ENCODE data around the gene POU2AF1.
"Not testable (repeated sequence)": the region's sequence is repeated elsewhere in the genome, so short reads cannot be mapped to it uniquely, and the experiment has no call there.

The POU2AF1 gene

GRCh38 chr11:111326824-111327223 lies 52.3 kb downstream of the POU2AF1 start:
- no peak overlapping the region for H4K8ac ChIP-seq (ENCODE audit: low read depth, low read length)
- H3K23ac ChIP-seq (ENCODE audit: low read length) = no peak overlapping the region
- no peak overlapping the region for H2BK15ac ChIP-seq (replicated peaks; ENCODE audit: low read depth)
- H3K36me3 ChIP-seq (ENCODE audit: control insufficient read depth, insufficient read depth, low read length) = no peaks in the 10 kb centered on the region
- no peak overlapping the region for H3K9ac ChIP-seq (ENCODE audit: low read length)
- DNase-seq = no peak
- H3K79me2 ChIP-seq (ENCODE audit: control insufficient read depth, insufficient read depth, low read length) = no peaks in the 10 kb centered on the region
- H3K4me1 ChIP-seq (ENCODE audit: control insufficient read depth, low read depth, low read length) = peaks cover 2% of the 10 kb centered on the region
- no CpG with 5 or more reads among the region's 4 CpGs for WGBS (ENCODE audit: extremely low coverage, insufficient coverage, low lambda C conversion rate)
- H2BK120ac ChIP-seq (ENCODE audit: low read depth, low read length) = no peak overlapping the region
- H3K27ac ChIP-seq (ENCODE audit: low read depth, low read length) = no peak overlapping the region
- H4K5ac ChIP-seq (ENCODE audit: low read length) = no peak overlapping the region
- H3K4ac ChIP-seq (ENCODE audit: low read depth, low read length) = no peak overlapping the region
- no peak overlapping the region for H2BK5ac ChIP-seq (ENCODE audit: low read length)
- no peak overlapping the region for H3K4me2 ChIP-seq (ENCODE audit: low read length)
- no peaks in the 10 kb centered on the region for H3K27me3 ChIP-seq (ENCODE audit: insufficient read depth, low read length, poor library complexity)
- H3K18ac ChIP-seq (ENCODE audit: low read length) = no peak overlapping the region
- H3K79me1 ChIP-seq (ENCODE audit: low read length) = no peaks in the 10 kb centered on the region
- H2AK5ac ChIP-seq (ENCODE audit: low read length) = no peak overlapping the region
- no peak overlapping the region for H3K56ac ChIP-seq (ENCODE audit: low read length)
- H3K4me3 ChIP-seq (ENCODE audit: low read length) = no peak overlapping the region

GRCh38 chr11:111325259-111325658 lies 53.8 kb downstream of the POU2AF1 start:
- H3K4me2 ChIP-seq (ENCODE audit: low read length) = no peak overlapping the region
- no peak overlapping the region for H3K18ac ChIP-seq (ENCODE audit: low read length)
- no peaks in the 10 kb centered on the region for H3K27me3 ChIP-seq (ENCODE audit: insufficient read depth, low read length, poor library complexity)
- no peak overlapping the region for H4K5ac ChIP-seq (ENCODE audit: low read length)
- no peak overlapping the region for H3K23ac ChIP-seq (ENCODE audit: low read length)
- no peak for DNase-seq
- H3K4me3 ChIP-seq (ENCODE audit: low read length) = no peak overlapping the region
- H2BK5ac ChIP-seq (ENCODE audit: low read length) = no peak overlapping the region
- H4K8ac ChIP-seq (ENCODE audit: low read depth, low read length) = no peak overlapping the region
- H3K27ac ChIP-seq (ENCODE audit: low read depth, low read length) = no peak overlapping the region
- H2BK120ac ChIP-seq (ENCODE audit: low read depth, low read length) = no peak overlapping the region
- no peaks in the 10 kb centered on the region for H3K36me3 ChIP-seq (ENCODE audit: control insufficient read depth, insufficient read depth, low read length)
- H3K79me2 ChIP-seq (ENCODE audit: control insufficient read depth, insufficient read depth, low read length) = no peaks in the 10 kb centered on the region
- H3K9ac ChIP-seq (ENCODE audit: low read length) = no peak overlapping the region
- no peak overlapping the region for H3K56ac ChIP-seq (ENCODE audit: low read length)
- no peak overlapping the region for H2BK15ac ChIP-seq (replicated peaks; ENCODE audit: low read depth)
- WGBS (ENCODE audit: extremely low coverage, insufficient coverage, low lambda C conversion rate) = no CpG with 5 or more reads among the region's 5 CpGs
- H2AK5ac ChIP-seq (ENCODE audit: low read length) = no peak overlapping the region
- H3K79me1 ChIP-seq (ENCODE audit: low read length) = no peaks in the 10 kb centered on the region
- H3K4me1 ChIP-seq (ENCODE audit: control insufficient read depth, low read depth, low read length) = peaks cover 2% of the 10 kb centered on the region
- no peak overlapping the region for H3K4ac ChIP-seq (ENCODE audit: low read depth, low read length)

- Histone ChIP-seq H3K9ac (ENCODE audit: low read length) (no peak overlapping the region), H2AK5ac (ENCODE audit: low read length) (no peak overlapping the region), H3K36me3 (ENCODE audit: control insufficient read depth, insufficient read depth, low read length) (no peaks in the 10 kb centered on the region), H3K18ac (ENCODE audit: low read length) (no peak overlapping the region), H3K23ac (ENCODE audit: low read length) (no peak overlapping the region), H4K5ac (ENCODE audit: low read length) (no peak overlapping the region), H3K4ac (ENCODE audit: low read depth, low read length) (no peak overlapping the region), H2BK5ac (ENCODE audit: low read length) (no peak overlapping the region), H2BK120ac (ENCODE audit: low read depth, low read length) (no peak overlapping the region), H3K27ac (ENCODE audit: low read depth, low read length) (no peak overlapping the region), H3K4me2 (ENCODE audit: low read length) (no peak overlapping the region), H3K79me1 (ENCODE audit: low read length) (no peaks in the 10 kb centered on the region), H3K56ac (ENCODE audit: low read length) (no peak overlapping the region), H3K4me3 (ENCODE audit: low read length) (no peak overlapping the region), H3K27me3 (ENCODE audit: insufficient read depth, low read length, poor library complexity) (no peaks in the 10 kb centered on the region), H3K4me1 (ENCODE audit: control insufficient read depth, low read depth, low read length) (peaks cover 2% of the 10 kb centered on the region), H3K79me2 (ENCODE audit: control insufficient read depth, insufficient read depth, low read length) (no peaks in the 10 kb centered on the region), H4K8ac (ENCODE audit: low read depth, low read length) (no peak overlapping the region), H2BK15ac (replicated peaks; ENCODE audit: low read depth) (no peak overlapping the region)
- no peak for DNase-seq
- no CpG with 5 or more reads among the region's 5 CpGs for WGBS (ENCODE audit: extremely low coverage, insufficient coverage, low lambda C conversion rate)
Observed at GRCh38 chr11:111324277-111324720, 54.8 kb downstream of the POU2AF1 start.

DNA sequence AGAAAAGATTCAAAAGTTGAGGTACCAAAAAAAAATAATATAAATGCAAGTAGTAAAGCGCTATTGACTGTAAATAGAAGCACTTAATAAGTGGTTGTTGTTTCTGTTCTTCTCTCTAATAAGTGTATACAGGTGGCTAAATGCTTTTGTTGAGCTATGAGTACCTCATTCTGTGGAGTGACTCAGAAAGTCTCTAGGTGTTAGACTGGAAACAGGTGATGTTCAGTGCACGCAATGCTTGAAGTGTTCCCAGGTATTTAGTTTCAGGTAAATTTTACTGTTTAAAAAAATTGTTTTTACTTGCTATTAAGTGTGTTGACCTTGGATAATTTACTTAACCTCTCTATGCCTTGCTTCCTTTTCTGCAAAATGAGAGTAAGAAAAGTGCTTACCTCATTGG lies 56.5 kb downstream of the POU2AF1 start:
- Histone ChIP-seq H3K27ac (ENCODE audit: low read depth, low read length) (no peak overlapping the region), H3K36me3 (ENCODE audit: control insufficient read depth, insufficient read depth, low read length) (no peaks in the 10 kb centered on the region), H3K4me1 (ENCODE audit: control insufficient read depth, low read depth, low read length) (no peaks in the 10 kb centered on the region), H4K5ac (ENCODE audit: low read length) (no peak overlapping the region), H3K79me2 (ENCODE audit: control insufficient read depth, insufficient read depth, low read length) (no peaks in the 10 kb centered on the region), H3K23ac (ENCODE audit: low read length) (no peak overlapping the region), H3K18ac (ENCODE audit: low read length) (no peak overlapping the region), H3K79me1 (ENCODE audit: low read length) (no peaks in the 10 kb centered on the region), H2BK120ac (ENCODE audit: low read depth, low read length) (no peak overlapping the region), H3K4me2 (ENCODE audit: low read length) (no peak overlapping the region), H2BK5ac (ENCODE audit: low read length) (no peak overlapping the region), H3K27me3 (ENCODE audit: insufficient read depth, low read length, poor library complexity) (no peaks in the 10 kb centered on the region), H2AK5ac (ENCODE audit: low read length) (no peak overlapping the region), H4K8ac (ENCODE audit: low read depth, low read length) (no peak overlapping the region), H3K4ac (ENCODE audit: low read depth, low read length) (no peak overlapping the region), H3K56ac (ENCODE audit: low read length) (no peak overlapping the region), H3K9ac (ENCODE audit: low read length) (no peak overlapping the region), H3K4me3 (ENCODE audit: low read length) (no peak overlapping the region), H2BK15ac (replicated peaks; ENCODE audit: low read depth) (no peak overlapping the region)
- no CpG with 5 or more reads among the region's 2 CpGs for WGBS (ENCODE audit: extremely low coverage, insufficient coverage, low lambda C conversion rate)
- DNase-seq = no peak

DNA sequence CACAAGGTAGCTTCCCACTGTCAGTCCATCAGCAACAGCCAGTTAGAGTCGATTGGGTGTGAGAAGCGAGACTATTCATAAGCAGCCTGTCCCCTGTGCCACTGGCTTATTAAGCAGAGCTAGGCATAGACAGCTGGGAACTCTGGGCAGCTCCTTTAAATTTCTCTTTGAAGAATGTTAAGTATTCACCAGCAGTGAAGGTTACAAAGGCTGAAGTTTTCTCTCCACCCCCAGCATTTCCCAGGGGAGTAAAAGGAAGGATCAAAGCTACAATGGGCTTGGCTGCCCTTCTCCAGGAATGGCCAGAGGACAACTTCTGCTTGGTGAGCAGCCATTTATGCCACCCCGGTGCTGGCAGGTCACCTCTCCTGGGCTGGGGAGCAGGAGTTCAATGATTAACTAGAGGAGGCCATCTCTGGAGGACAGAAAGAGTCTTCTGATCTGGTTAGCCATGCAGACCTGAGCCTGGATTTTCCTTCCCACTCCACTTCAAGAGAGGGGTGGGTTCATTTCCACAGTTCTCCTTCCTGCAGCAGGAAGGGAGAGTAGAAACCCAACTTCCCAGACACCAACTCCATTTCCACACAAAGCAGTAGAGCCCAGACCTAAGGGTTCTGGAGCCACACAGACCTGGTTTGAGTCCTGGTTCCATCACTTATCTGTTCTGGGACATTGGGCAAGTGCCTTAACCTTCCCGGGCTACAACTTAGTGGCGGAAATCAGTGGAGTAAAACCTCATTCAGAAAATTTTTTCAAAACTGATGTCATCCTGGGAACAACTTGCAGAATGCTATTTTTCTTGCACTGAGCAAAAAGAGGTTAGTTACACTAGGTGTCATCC lies 58.1 kb downstream of the POU2AF1 start:
- DNase-seq = peak; percentile 44
- no CpG with 5 or more reads among the region's 5 CpGs for WGBS (ENCODE audit: extremely low coverage, insufficient coverage, low lambda C conversion rate)
- H3K4me1 ChIP-seq (ENCODE audit: control insufficient read depth, low read depth, low read length) = no peaks in the 10 kb centered on the region

GRCh38 chr11:111320199-111320598 lies 58.9 kb downstream of the POU2AF1 start:
- H2BK120ac ChIP-seq (ENCODE audit: low read depth, low read length); H3K56ac ChIP-seq (ENCODE audit: low read length); H3K23ac ChIP-seq (ENCODE audit: low read length); DNase-seq; H3K4me3 ChIP-seq (ENCODE audit: low read length); H3K36me3 ChIP-seq (ENCODE audit: control insufficient read depth, insufficient read depth, low read length); H4K5ac ChIP-seq (ENCODE audit: low read length); H4K8ac ChIP-seq (ENCODE audit: low read depth, low read length); H3K79me2 ChIP-seq (ENCODE audit: control insufficient read depth, insufficient read depth, low read length); H2BK15ac ChIP-seq (replicated peaks; ENCODE audit: low read depth); H3K4ac ChIP-seq (ENCODE audit: low read depth, low read length); H3K18ac ChIP-seq (ENCODE audit: low read length); H3K4me2 ChIP-seq (ENCODE audit: low read length); H3K9ac ChIP-seq (ENCODE audit: low read length); H3K27ac ChIP-seq (ENCODE audit: low read depth, low read length); H3K79me1 ChIP-seq (ENCODE audit: low read length); H2BK5ac ChIP-seq (ENCODE audit: low read length); H3K4me1 ChIP-seq (ENCODE audit: control insufficient read depth, low read depth, low read length); H2AK5ac ChIP-seq (ENCODE audit: low read length); H3K27me3 ChIP-seq (ENCODE audit: insufficient read depth, low read length, poor library complexity): not testable (repeated sequence)
- WGBS (ENCODE audit: extremely low coverage, insufficient coverage, low lambda C conversion rate) = no CpG with 5 or more reads among the region's 6 CpGs

More for the DNA sequence above, 58.1 kb downstream of the POU2AF1 start:
- Histone ChIP-seq H4K8ac (ENCODE audit: low read depth, low read length) (no peak overlapping the region), H2BK15ac (replicated peaks; ENCODE audit: low read depth) (no peak overlapping the region), H3K4me3 (ENCODE audit: low read length) (no peak overlapping the region), H2AK5ac (ENCODE audit: low read length) (no peak overlapping the region), H3K4ac (ENCODE audit: low read depth, low read length) (no peak overlapping the region), H3K4me2 (ENCODE audit: low read length) (no peak overlapping the region), H3K36me3 (ENCODE audit: control insufficient read depth, insufficient read depth, low read length) (no peaks in the 10 kb centered on the region), H3K27me3 (ENCODE audit: insufficient read depth, low read length, poor library complexity) (no peaks in the 10 kb centered on the region), H3K18ac (ENCODE audit: low read length) (no peak overlapping the region), H3K9ac (ENCODE audit: low read length) (no peak overlapping the region), H3K27ac (ENCODE audit: low read depth, low read length) (no peak overlapping the region), H3K79me2 (ENCODE audit: control insufficient read depth, insufficient read depth, low read length) (no peaks in the 10 kb centered on the region), H3K79me1 (ENCODE audit: low read length) (no peaks in the 10 kb centered on the region), H2BK120ac (ENCODE audit: low read depth, low read length) (no peak overlapping the region), H3K56ac (ENCODE audit: low read length) (no peak overlapping the region), H2BK5ac (ENCODE audit: low read length) (no peak overlapping the region), H4K5ac (ENCODE audit: low read length) (no peak overlapping the region), H3K23ac (ENCODE audit: low read length) (no peak overlapping the region)
